Dermis blood vessel endothelial cell (primary cell): ENCODE results near the gene CAB39L. TPM values are rescaled to one million over a fixed set of nuclear protein-coding genes. Genes with fewer than 3 reads are reported as not detected.
A peak's percentile ranks its signal among the peaks of the same experiment; 100 is the strongest.

Source experiments
- DNase-seq: peaks from one replicate; pipeline ENCODE4 v3.0.0; 2010
- total RNA-seq: library from RNA; depleted of rRNA; stranded (reverse); fragments of >200 nt; gene quantifications from 2 replicates; pipeline ENCODE4 v1.2.3, GENCODE V29; 2014

Gene CAB39L
- 8.3 and 8.7 TPM in 2 replicates for total RNA-seq

GRCh38 chr13:49443704-49444523 is at the start of gene CAB39L, which contains the start of gene SETDB2:
TSS of gene CAB39L (minus strand) at chr13:49444064. CDS start at chr13:49382910, 61,154 bp downstream.
TSS of gene SETDB2 (plus strand) at chr13:49444274. CDS start at chr13:49451894, 7,620 bp downstream.
- DNase-seq, result peak; percentile 99

- DNase-seq, result no peak
These were observed 44.7 kb upstream of the CAB39L start for GRCh38 chr13:49488563-49488962.

GRCh38 chr13:49481788-49482187 is 37.9 kb upstream of the CAB39L start:
- DNase-seq, result no peak

- DNase-seq, result no peak
These were observed 32.7 kb upstream of the CAB39L start for GRCh38 chr13:49476529-49476928.

- DNase-seq, result no peak
These were observed 28.3 kb upstream of the CAB39L start for GRCh38 chr13:49472186-49472585.

- DNase-seq, result no peak
These were observed 22.5 kb upstream of the CAB39L start for GRCh38 chr13:49466292-49466838.

GRCh38 chr13:49464621-49465325 is 20.9 kb upstream of the CAB39L start:
- DNase-seq, result no peak

- no peak for DNase-seq
These were observed 20.2 kb upstream of the CAB39L start for GRCh38 chr13:49464085-49464484.

GRCh38 chr13:49459580-49459979 is 15.7 kb upstream of the CAB39L start:
- no peak for DNase-seq

GRCh38 chr13:49457221-49457620 is 13.4 kb upstream of the CAB39L start:
- peak; percentile 26 for DNase-seq

GRCh38 chr13:49456156-49456555 is 12.3 kb upstream of the CAB39L start:
- DNase-seq, result no peak

GRCh38 chr13:49455007-49455398 is 11.1 kb upstream of the CAB39L start:
- no peak for DNase-seq

GRCh38 chr13:49454388-49455006 is 10.6 kb upstream of the CAB39L start:
- DNase-seq, result no peak

- no peak for DNase-seq
These were observed 9.6 kb upstream of the CAB39L start for GRCh38 chr13:49453465-49453864.

GRCh38 chr13:49452725-49453457 is 9.0 kb upstream of the CAB39L start:
- DNase-seq, result no peak

- DNase-seq, result no peak
These were observed 6.4 kb upstream of the CAB39L start for GRCh38 chr13:49450105-49450819.

- DNase-seq, result no peak
These were observed 4.9 kb upstream of the CAB39L start for GRCh38 chr13:49448753-49449152.

GRCh38 chr13:49446473-49446872 is 2.6 kb upstream of the CAB39L start:
- no peak for DNase-seq

GRCh38 chr13:49444524-49445395 is 896 bp upstream of the CAB39L start:
- DNase-seq, result peak; percentile 56

GRCh38 chr13:49443357-49443703 is 534 bp downstream of the CAB39L start:
- peak; percentile 46 for DNase-seq

- peak; percentile 31 for DNase-seq
These were observed 2.0 kb downstream of the CAB39L start for GRCh38 chr13:49441846-49442245.
